IPS-20b (cell line): ENCODE results near the gene PRF1.
"Not testable (repeated sequence)": the region's sequence is repeated elsewhere in the genome, so short reads cannot be mapped to it uniquely, and the experiment has no call there.

ENCODE experiments used
- H3K27ac ChIP-seq: one replicate; pipeline ENCODE4 v1.5.1; 2013; ENCODE audit warnings: low read length
- H3K27me3 ChIP-seq: 2 replicates; pipeline ENCODE4 v1.6.1; 2013; ENCODE audit warnings: mild to moderate bottlenecking, low read length, inconsistent platforms; ENCODE audit not compliant: insufficient read depth
- H3K36me3 ChIP-seq: 2 replicates; pipeline ENCODE4 v1.6.1; 2013; ENCODE audit warnings: low read depth, mild to moderate bottlenecking, inconsistent platforms, low read length, moderate library complexity; ENCODE audit not compliant: insufficient read depth
- H3K4me1 ChIP-seq: 2 replicates; pipeline ENCODE4 v1.6.1; 2013; ENCODE audit warnings: mild to moderate bottlenecking, control low read depth, inconsistent platforms, low read length, moderate library complexity; ENCODE audit not compliant: insufficient read depth
- H3K4me3 ChIP-seq: 2 replicates; pipeline ENCODE4 v1.5.1; 2013; ENCODE audit warnings: mild to moderate bottlenecking, low read length, inconsistent platforms
- H3K9ac ChIP-seq: 2 replicates; pipeline ENCODE4 v1.6.1; 2013; ENCODE audit warnings: low read depth, mild to moderate bottlenecking, inconsistent platforms, low read length, moderate library complexity
- H3K9me3 ChIP-seq: 2 replicates; pipeline ENCODE4 v1.6.1; 2013; ENCODE audit warnings: mild to moderate bottlenecking, low read depth, low read length, inconsistent platforms; ENCODE audit not compliant: insufficient read depth

Gene PRF1

GRCh38 chr10:70615784-70616522, 13.4 kb upstream of the PRF1 start:
- peaks cover 16% of the 10 kb centered on the region for H3K9me3 ChIP-seq
- no peak overlapping the region for H3K27ac ChIP-seq
- H3K27me3 ChIP-seq: no peaks in the 10 kb centered on the region
- no peak overlapping the region for H3K4me3 ChIP-seq
- H3K9ac ChIP-seq: no peak overlapping the region
- no peaks in the 10 kb centered on the region for H3K4me1 ChIP-seq
- H3K36me3 ChIP-seq: no peaks in the 10 kb centered on the region

DNA sequence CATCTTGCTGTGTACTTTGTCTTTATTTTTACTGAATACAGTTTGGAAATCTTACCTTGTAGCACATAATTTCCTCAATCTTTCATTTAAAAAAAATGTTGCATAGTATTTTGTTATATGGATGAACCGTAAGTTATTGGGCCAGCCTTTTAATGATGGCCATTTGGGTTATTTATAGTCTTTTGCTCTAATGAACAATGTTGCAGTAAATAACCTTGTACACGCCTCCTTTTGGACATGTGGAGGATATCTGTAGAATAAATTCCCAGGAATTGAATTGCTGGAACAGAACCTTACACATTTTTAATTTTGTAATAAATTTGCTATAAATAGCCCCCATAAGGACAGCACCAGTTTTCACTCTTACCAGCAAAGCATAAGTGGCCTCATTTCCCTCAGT, 12.7 kb upstream of the PRF1 start:
- no peaks in the 10 kb centered on the region for H3K4me1 ChIP-seq
- no peaks in the 10 kb centered on the region for H3K27me3 ChIP-seq
- no peak overlapping the region for H3K9ac ChIP-seq
- no peak overlapping the region for H3K27ac ChIP-seq
- no peaks in the 10 kb centered on the region for H3K36me3 ChIP-seq
- no peak overlapping the region for H3K4me3 ChIP-seq
- peaks cover 9% of the 10 kb centered on the region for H3K9me3 ChIP-seq

GRCh38 chr10:70614364-70614763, 11.8 kb upstream of the PRF1 start:
- not testable (repeated sequence) for H3K36me3 ChIP-seq, H3K4me3 ChIP-seq, H3K9me3 ChIP-seq, H3K9ac ChIP-seq, H3K27ac ChIP-seq, H3K27me3 ChIP-seq, H3K4me1 ChIP-seq

DNA sequence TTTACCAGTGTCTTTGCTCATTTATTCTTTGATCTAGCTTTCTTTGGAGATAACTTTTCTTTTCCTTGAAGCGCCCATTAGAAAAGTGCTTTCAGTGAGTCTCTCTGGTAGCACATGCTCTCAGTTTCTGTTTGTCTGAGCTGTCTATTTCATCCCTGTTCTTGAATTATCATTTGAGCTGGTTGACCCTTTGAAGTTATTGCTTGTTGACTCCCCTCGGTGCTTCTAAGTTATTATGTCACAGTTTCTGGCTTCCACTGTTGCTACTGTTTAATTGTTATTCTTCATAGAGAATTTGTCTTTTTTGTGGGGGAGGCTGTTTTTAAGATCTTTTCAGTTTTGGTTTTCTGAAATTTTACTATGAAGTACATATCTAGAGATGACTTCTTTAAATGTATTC, 11.4 kb upstream of the PRF1 start:
- Histone ChIP-seq H3K4me1 (no peaks in the 10 kb centered on the region), H3K27ac (no peak overlapping the region), H3K27me3 (no peaks in the 10 kb centered on the region), H3K9me3 (no peaks in the 10 kb centered on the region), H3K9ac (no peak overlapping the region), H3K36me3 (no peaks in the 10 kb centered on the region), H3K4me3 (no peak overlapping the region)

GRCh38 chr10:70607936-70608335, 5.4 kb upstream of the PRF1 start:
- H3K4me3 ChIP-seq: no peak overlapping the region
- H3K27ac ChIP-seq: no peak overlapping the region
- no peaks in the 10 kb centered on the region for H3K27me3 ChIP-seq
- no peaks in the 10 kb centered on the region for H3K9me3 ChIP-seq
- no peaks in the 10 kb centered on the region for H3K36me3 ChIP-seq
- H3K4me1 ChIP-seq: no peaks in the 10 kb centered on the region
- no peak overlapping the region for H3K9ac ChIP-seq

DNA sequence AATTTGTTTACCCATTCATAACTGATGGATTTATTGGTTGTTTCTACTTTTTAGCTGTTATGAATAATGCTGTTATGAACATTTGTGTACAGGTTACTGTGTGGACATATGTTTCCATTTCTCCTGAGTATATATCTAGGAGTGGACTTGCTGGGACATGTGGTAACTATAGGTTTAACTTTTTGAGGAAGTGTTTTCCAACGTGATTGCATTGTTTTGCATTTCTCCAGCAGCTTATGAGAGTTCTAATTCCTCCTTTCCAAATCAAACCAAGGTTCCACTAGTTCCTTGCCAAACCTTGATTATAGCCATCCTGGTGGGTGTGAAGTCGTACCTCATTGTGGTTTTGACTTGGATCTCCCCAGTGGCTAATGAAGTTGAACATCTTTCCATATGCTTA, 2.6 kb upstream of the PRF1 start:
- H3K27me3 ChIP-seq: no peaks in the 10 kb centered on the region
- H3K9ac ChIP-seq: no peak overlapping the region
- no peaks in the 10 kb centered on the region for H3K4me1 ChIP-seq
- H3K36me3 ChIP-seq: no peaks in the 10 kb centered on the region
- H3K4me3 ChIP-seq: no peak overlapping the region
- no peaks in the 10 kb centered on the region for H3K9me3 ChIP-seq
- H3K27ac ChIP-seq: no peak overlapping the region

- no peak overlapping the region for H3K4me3 ChIP-seq
- H3K27ac ChIP-seq: no peak overlapping the region
- no peaks in the 10 kb centered on the region for H3K4me1 ChIP-seq
- H3K27me3 ChIP-seq: no peaks in the 10 kb centered on the region
- no peaks in the 10 kb centered on the region for H3K9me3 ChIP-seq
- no peak overlapping the region for H3K9ac ChIP-seq
- no peaks in the 10 kb centered on the region for H3K36me3 ChIP-seq
Observed at GRCh38 chr10:70604106-70604505, 1.6 kb upstream of the PRF1 start.

- no peaks in the 10 kb centered on the region for H3K4me1 ChIP-seq
- no peaks in the 10 kb centered on the region for H3K9me3 ChIP-seq
- no peak overlapping the region for H3K4me3 ChIP-seq
- no peaks in the 10 kb centered on the region for H3K36me3 ChIP-seq
- H3K27ac ChIP-seq: no peak overlapping the region
- no peaks in the 10 kb centered on the region for H3K27me3 ChIP-seq
- H3K9ac ChIP-seq: no peak overlapping the region
Observed at GRCh38 chr10:70603449-70603801, 884 bp upstream of the PRF1 start.

GRCh38 chr10:70601746-70602145, 795 bp downstream of the PRF1 start:
- Histone ChIP-seq H3K36me3 (no peaks in the 10 kb centered on the region), H3K9ac (no peak overlapping the region), H3K4me3 (no peak overlapping the region), H3K27ac (no peak overlapping the region), H3K4me1 (no peaks in the 10 kb centered on the region), H3K9me3 (no peaks in the 10 kb centered on the region), H3K27me3 (no peaks in the 10 kb centered on the region)

- H3K4me1 ChIP-seq: no peaks in the 10 kb centered on the region
- no peaks in the 10 kb centered on the region for H3K9me3 ChIP-seq
- H3K36me3 ChIP-seq: no peaks in the 10 kb centered on the region
- H3K9ac ChIP-seq: no peak overlapping the region
- H3K4me3 ChIP-seq: no peak overlapping the region
- H3K27me3 ChIP-seq: no peaks in the 10 kb centered on the region
- no peak overlapping the region for H3K27ac ChIP-seq
Observed at GRCh38 chr10:70600512-70601395, 1.8 kb downstream of the PRF1 start.

- no peaks in the 10 kb centered on the region for H3K9me3 ChIP-seq
- H3K4me3 ChIP-seq: no peak overlapping the region
- H3K36me3 ChIP-seq: no peaks in the 10 kb centered on the region
- no peaks in the 10 kb centered on the region for H3K27me3 ChIP-seq
- peaks cover 3% of the 10 kb centered on the region; the same call in 1 of the 2 replicates for H3K4me1 ChIP-seq
- H3K27ac ChIP-seq: no peak overlapping the region
- no peak overlapping the region for H3K9ac ChIP-seq
Observed at GRCh38 chr10:70599791-70600190, 2.8 kb downstream of the PRF1 start.

DNA sequence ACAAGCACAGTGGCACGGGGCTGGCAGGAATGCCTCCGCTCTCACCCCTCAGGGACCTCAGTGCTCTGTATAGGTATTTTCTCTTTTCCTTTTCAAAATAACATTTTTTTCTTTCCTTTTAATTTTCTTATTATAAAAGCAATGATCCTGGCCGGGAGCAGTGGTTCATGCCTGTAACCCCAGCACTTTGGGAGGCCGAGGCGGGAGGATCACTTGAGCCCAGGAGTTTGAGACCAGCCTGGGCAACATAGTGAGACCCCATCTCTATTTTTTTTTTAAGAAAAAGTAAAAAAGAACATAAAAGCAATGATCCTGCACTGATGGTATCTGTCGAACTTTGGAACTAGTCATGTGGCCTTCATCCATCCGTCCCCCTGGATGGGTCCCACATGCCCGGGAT, 3.2 kb downstream of the PRF1 start:
- Histone ChIP-seq H3K36me3 (no peaks in the 10 kb centered on the region), H3K4me1 (peaks cover 4% of the 10 kb centered on the region; the same call in 1 of the 2 replicates), H3K9ac (no peak overlapping the region)

More for the DNA sequence above, 3.2 kb downstream of the PRF1 start:
- Histone ChIP-seq H3K4me3 (no peak overlapping the region), H3K27me3 (no peaks in the 10 kb centered on the region), H3K27ac (no peak overlapping the region), H3K9me3 (no peaks in the 10 kb centered on the region)
